CD4-positive, CD25-positive, alpha-beta regulatory T cell (primary cell): ENCODE results near the gene CDK3. TPM values are rescaled to one million over a fixed set of nuclear protein-coding genes. Genes with fewer than 3 reads are reported as not detected.

Source experiments
- ATAC-seq, 2 donors: fragments of 150-1000 bp; cut with Tn5 transposase; one replicate each; pipeline ENCODE4 v1.10.0; 2021; ENCODE audit warnings: low read depth in 2 of 2, moderate number of reproducible peaks in 2 of 2, moderate library complexity in 1 of 2
- DNase-seq, 3 donors: peaks; one replicate each; pipeline versions ENCODE4 v3.0.0 to v3.0.0-alpha.2; 2012 to 2022; ENCODE audit warnings: mixed read lengths in 1 of 3
- H3K27ac ChIP-seq: one replicate; pipeline ENCODE4 v1.7.0; 2013; ENCODE audit warnings: mild to moderate bottlenecking, low read length; ENCODE audit not compliant: insufficient read depth, poor library complexity, severe bottlenecking
- H3K27me3 ChIP-seq: one replicate; pipeline ENCODE4 v1.7.0; 2013; ENCODE audit warnings: low read length; ENCODE audit not compliant: control insufficient read depth, insufficient read depth
- H3K36me3 ChIP-seq: one replicate; pipeline ENCODE4 v1.7.0; 2013; ENCODE audit warnings: mild to moderate bottlenecking, low read length, moderate library complexity; ENCODE audit not compliant: control insufficient read depth, insufficient read depth
- H3K4me1 ChIP-seq: 2 replicates; pipeline ENCODE4 v1.7.0; 2013; ENCODE audit warnings: mild to moderate bottlenecking, low read length; ENCODE audit not compliant: insufficient read depth, control insufficient read depth, poor library complexity, severe bottlenecking
- H3K4me3 ChIP-seq: one replicate; pipeline ENCODE4 v1.7.0; 2013; ENCODE audit warnings: low read depth, mild to moderate bottlenecking, low read length, moderate library complexity
- H3K9me3 ChIP-seq, 2 experiments: 1 replicate in 1 of 2; 2 replicates in 1 of 2; pipeline ENCODE4 v1.7.0; 2013; ENCODE audit warnings: low read length in 2 of 2, mild to moderate bottlenecking in 1 of 2, moderate library complexity in 1 of 2; ENCODE audit not compliant: control insufficient read depth in 2 of 2
- H3K27ac Mint-ChIP-seq, 3 donors: one replicate each; pipeline ENCODE4 v1.8.0; 2020 to 2022; ENCODE audit warnings: mild to moderate bottlenecking in 3 of 3, mixed read lengths in 3 of 3, moderate library complexity in 2 of 3
- H3K27me3 Mint-ChIP-seq: one replicate; pipeline ENCODE4 v1.8.0; 2022; ENCODE audit warnings: mild to moderate bottlenecking, mixed read lengths
- H3K36me3 Mint-ChIP-seq: one replicate; pipeline ENCODE4 v1.8.0; 2020; ENCODE audit warnings: mixed read lengths
- H3K4me1 Mint-ChIP-seq, 4 donors: one replicate each; pipeline ENCODE4 v1.8.0; 2020 to 2022; ENCODE audit warnings: mixed read lengths in 4 of 4, mild to moderate bottlenecking in 1 of 4
- H3K4me3 Mint-ChIP-seq, 4 donors: one replicate each; pipeline ENCODE4 v1.8.0; 2020 to 2022; ENCODE audit warnings: mild to moderate bottlenecking in 4 of 4, mixed read lengths in 4 of 4, moderate library complexity in 3 of 4
- H3K9me3 Mint-ChIP-seq, 7 donors: one replicate each; pipeline ENCODE4 v1.8.0; 2020 to 2022; ENCODE audit warnings: mixed read lengths in 7 of 7, mild to moderate bottlenecking in 3 of 7, moderate library complexity in 2 of 7
- polyA plus RNA-seq, 4 donors: library from polyadenylated mRNA; unstranded; fragments of 300-500 nt; fragmentation: Illumina TruSeq; gene quantifications; one replicate each; pipeline ENCODE4 v1.2.3, GENCODE V29; 2021
- total RNA-seq: library from RNA; stranded (reverse); gene quantifications from one replicate; pipeline ENCODE4 v1.2.3, GENCODE V29; 2022

Gene CDK3
- total and polyA plus RNA-seq, 5 donors from 2014 or later, result 0.17 to 11.6 (median 0.79) TPM

DNA sequence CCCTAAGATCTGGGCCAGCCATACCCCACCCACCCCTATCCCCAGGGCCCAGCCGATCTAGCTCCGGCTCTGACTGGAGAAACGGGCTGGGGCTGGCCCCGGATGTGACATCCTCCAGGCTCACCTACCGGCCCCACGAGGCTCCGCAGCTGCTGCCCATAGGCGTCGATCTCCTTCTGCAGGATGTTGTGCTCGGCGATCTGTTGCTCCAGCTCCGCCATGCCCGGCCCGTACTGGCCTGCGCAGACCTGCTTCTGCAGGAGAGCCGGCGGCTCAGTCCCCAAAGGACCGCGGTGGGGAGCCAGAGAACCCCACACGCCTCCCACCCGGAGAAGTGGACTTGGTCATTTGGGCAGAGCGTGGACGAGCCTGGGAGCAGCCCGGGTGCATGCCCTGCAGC lies 21.6 kb downstream of the CDK3 start:
- Histone ChIP-seq H3K27me3 (no peaks in the 10 kb centered on the region), H3K27ac (no peak overlapping the region), H3K9me3 (no peaks in the 10 kb centered on the region), H3K4me3 (no peak overlapping the region), H3K36me3 (no peaks in the 10 kb centered on the region), H3K4me1 (no peaks in the 10 kb centered on the region)
- Mint-ChIP-seq H3K4me3 (no peak overlapping the region), H3K27ac (no peak overlapping the region), H3K9me3 (no peaks in the 10 kb centered on the region), H3K4me1 (peaks cover 0 to 7% (median 0%) of the 10 kb centered on the region in 4 donors), H3K27me3 (no peaks in the 10 kb centered on the region), H3K36me3 (no peaks in the 10 kb centered on the region)
- ATAC-seq (no peak), DNase-seq (no peak)

DNA sequence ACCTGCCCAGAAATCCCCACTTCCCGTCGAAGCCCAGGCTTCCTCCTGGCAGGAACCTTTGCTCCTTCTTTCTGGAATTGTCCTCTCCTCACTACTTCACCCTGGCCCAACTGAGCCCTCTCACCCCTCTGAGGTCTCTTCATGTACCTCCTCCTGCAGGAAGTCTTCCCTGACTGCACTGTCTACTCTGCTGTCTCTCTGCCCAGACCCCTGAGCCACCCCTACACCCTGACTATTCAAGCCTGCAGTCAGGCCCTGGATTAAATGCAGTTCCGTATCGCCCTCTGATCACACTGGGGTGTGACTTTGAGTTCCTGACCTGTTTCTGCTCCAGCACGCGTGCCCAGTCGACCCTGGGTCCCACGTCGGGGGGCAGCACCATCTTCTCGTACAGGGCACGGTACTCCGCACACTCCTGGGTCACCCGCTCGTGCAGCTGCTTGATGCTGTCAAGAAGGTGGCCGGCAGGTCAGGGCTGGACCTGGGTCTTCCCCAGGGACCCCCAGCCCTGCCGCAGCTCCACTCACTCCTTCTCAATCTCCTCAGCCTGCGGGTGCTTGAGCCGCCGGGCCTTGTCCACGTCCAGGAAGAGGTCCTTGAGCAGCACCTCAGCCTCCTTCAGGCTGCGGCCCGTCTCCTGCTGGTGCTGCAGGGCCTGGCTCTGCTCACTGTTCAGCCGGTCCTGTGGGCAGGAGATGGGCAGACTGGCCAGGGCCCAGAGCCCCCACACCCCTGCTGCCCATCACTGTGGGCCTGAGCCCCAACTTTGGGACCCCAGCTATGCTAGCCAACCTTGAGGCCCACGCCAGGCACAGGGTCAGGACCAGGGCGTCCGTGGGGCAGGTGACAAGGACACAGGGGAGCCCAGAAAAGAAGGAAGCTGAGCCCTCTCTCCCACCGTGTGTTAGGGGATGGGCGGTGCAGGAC lies 22.6 kb downstream of the CDK3 start:
- Histone ChIP-seq H3K27me3 (no peaks in the 10 kb centered on the region), H3K36me3 (no peaks in the 10 kb centered on the region), H3K4me3 (no peak overlapping the region), H3K27ac (no peak overlapping the region), H3K4me1 (no peaks in the 10 kb centered on the region), H3K9me3 (no peaks in the 10 kb centered on the region)
- no peak for DNase-seq
- Mint-ChIP-seq H3K36me3 (no peaks in the 10 kb centered on the region), H3K4me3 (no peak overlapping the region), H3K4me1 (peaks cover 0 to 9% (median under 1%) of the 10 kb centered on the region in 4 donors), H3K27ac (peak overlapping the region in 2 of 3 donors; percentile 60 to 71), H3K9me3 (no peaks in the 10 kb centered on the region), H3K27me3 (no peaks in the 10 kb centered on the region)
- ATAC-seq, result no peak

DNA sequence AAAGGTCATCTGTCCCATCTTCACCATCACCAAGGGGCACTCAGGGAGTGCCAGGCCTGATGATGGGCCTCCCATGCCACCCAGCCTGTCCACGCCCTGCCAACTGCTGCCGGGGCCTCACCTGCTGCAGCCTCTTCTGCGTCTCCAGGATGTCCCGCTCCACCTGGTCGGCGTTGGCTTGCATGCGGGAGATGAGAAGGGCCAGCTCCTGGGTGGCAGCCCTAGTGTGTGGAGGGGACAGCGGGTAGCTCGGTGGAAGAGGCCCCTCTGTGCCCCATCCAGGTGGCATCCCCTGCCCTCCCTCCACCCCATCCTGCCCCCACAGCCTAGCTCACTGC lies 23.2 kb downstream of the CDK3 start:
- Histone ChIP-seq H3K9me3 (no peaks in the 10 kb centered on the region), H3K36me3 (no peaks in the 10 kb centered on the region), H3K4me3 (no peak overlapping the region), H3K27ac (no peak overlapping the region), H3K27me3 (no peaks in the 10 kb centered on the region), H3K4me1 (no peaks in the 10 kb centered on the region)
- Mint-ChIP-seq H3K4me3 (no peak overlapping the region), H3K36me3 (no peaks in the 10 kb centered on the region), H3K27ac (no peak overlapping the region), H3K27me3 (no peaks in the 10 kb centered on the region), H3K4me1 (peaks cover 0 to 15% (median 3%) of the 10 kb centered on the region in 4 donors), H3K9me3 (no peaks in the 10 kb centered on the region)
- DNase-seq (no peak), ATAC-seq (no peak)

DNA sequence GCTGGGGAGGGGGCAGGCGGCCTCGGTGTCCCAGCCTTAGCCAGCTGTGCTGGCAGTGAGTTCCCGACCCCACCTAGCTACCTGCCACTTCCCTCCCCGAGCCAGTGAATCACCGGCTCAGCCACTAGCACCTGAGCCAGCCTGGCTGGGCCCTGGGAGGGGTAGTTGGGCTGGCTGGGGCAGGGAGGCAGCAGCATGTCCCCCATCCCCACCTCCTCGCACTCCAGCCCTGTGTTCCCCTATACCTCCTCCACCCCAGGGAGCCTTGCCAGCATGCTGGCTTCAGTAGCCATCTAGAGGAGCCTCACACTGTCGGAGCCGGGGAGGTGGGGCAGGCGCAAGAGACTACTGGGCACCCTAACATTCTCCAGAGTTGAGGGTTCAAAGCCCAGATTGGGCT lies 23.7 kb downstream of the CDK3 start:
- no peaks in the 10 kb centered on the region for H3K9me3 ChIP-seq

DNA sequence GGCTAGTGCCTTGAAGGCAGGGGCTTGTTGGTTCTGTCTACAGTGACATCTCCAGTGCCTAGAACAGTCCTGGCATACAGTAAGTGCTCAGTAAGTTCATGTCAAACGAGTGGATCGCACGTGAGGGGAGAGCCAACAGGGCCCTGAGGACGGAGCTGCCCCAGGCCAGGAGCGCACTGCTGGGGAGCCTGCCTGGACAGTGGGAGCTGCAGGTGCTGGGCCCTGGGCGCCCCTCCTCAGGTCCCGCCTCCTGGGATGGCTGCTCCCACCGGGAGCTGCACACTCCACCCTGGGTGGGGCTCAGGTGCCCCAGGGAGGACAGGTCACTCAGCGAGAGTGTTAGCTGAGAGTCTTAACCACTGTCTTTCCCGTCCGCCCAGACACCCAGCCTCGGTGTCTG lies 24.6 kb downstream of the CDK3 start:
- H3K9me3 Mint-ChIP-seq, result no peaks in the 10 kb centered on the region
- no peaks in the 10 kb centered on the region for H3K9me3 ChIP-seq
- no peaks in the 10 kb centered on the region for H3K36me3 ChIP-seq
- DNase-seq (no peak), ATAC-seq (no peak)
- peaks cover 13% of the 10 kb centered on the region for H3K4me1 ChIP-seq
- H3K27ac Mint-ChIP-seq, result peak overlapping the region in 1 of 3 donors; percentile 41
- no peak overlapping the region for H3K4me3 Mint-ChIP-seq
- H3K4me3 ChIP-seq, result no peak overlapping the region
- H3K27me3 ChIP-seq, result no peaks in the 10 kb centered on the region
- no peaks in the 10 kb centered on the region for H3K27me3 Mint-ChIP-seq
- peaks cover 6 to 28% (median 13%) of the 10 kb centered on the region in 4 donors for H3K4me1 Mint-ChIP-seq
- no peak overlapping the region for H3K27ac ChIP-seq
- H3K36me3 Mint-ChIP-seq, result no peaks in the 10 kb centered on the region

More for the DNA sequence above, 23.7 kb downstream of the CDK3 start:
- ATAC-seq (no peak), DNase-seq (no peak)
- Mint-ChIP-seq H3K27me3 (no peaks in the 10 kb centered on the region), H3K36me3 (no peaks in the 10 kb centered on the region), H3K27ac (no peak overlapping the region), H3K4me1 (peaks cover under 1 to 20% (median 7%) of the 10 kb centered on the region in 4 donors), H3K4me3 (no peak overlapping the region), H3K9me3 (no peaks in the 10 kb centered on the region)
- no peak overlapping the region for H3K27ac ChIP-seq
- peaks cover 3% of the 10 kb centered on the region for H3K4me1 ChIP-seq
- H3K36me3 ChIP-seq, result no peaks in the 10 kb centered on the region
- H3K27me3 ChIP-seq, result no peaks in the 10 kb centered on the region
- H3K4me3 ChIP-seq, result no peak overlapping the region

DNA sequence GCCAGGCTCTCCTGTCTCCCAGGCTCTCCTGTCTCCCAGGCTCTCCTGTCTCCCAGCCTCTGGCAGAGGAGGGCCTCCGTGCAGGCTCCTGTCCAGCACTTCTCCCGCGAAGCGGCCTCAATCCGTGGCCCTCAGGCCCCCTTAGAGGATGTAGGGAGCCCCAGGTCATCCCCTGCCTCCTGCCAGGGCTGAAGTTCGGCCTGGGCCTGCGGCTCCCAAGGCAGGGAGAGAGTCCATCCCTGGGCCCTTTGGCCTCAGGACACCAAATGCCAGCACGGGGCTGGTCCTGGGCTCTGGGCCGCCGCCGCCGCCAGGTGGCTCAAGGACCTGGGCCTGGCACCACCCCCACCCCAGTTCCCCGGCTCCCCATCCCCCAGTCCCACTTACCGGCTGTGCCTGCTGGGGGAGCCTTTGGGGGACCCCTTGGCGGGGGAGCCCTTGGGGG lies 26.1 kb downstream of the CDK3 start:
- H3K4me1 ChIP-seq, result peaks cover 15% of the 10 kb centered on the region
- no peaks in the 10 kb centered on the region for H3K27me3 ChIP-seq
- Mint-ChIP-seq H3K36me3 (no peaks in the 10 kb centered on the region), H3K27ac (peak overlapping the region in 1 of 3 donors; percentile 9), H3K27me3 (no peaks in the 10 kb centered on the region), H3K4me1 (peaks cover 6 to 32% (median 13%) of the 10 kb centered on the region in 4 donors), H3K9me3 (no peaks in the 10 kb centered on the region), H3K4me3 (no peak overlapping the region)
- no peak overlapping the region for H3K4me3 ChIP-seq
- DNase-seq (no peak), ATAC-seq (no peak)
- H3K36me3 ChIP-seq, result no peaks in the 10 kb centered on the region
- no peak overlapping the region for H3K27ac ChIP-seq
- H3K9me3 ChIP-seq, result no peaks in the 10 kb centered on the region

DNA sequence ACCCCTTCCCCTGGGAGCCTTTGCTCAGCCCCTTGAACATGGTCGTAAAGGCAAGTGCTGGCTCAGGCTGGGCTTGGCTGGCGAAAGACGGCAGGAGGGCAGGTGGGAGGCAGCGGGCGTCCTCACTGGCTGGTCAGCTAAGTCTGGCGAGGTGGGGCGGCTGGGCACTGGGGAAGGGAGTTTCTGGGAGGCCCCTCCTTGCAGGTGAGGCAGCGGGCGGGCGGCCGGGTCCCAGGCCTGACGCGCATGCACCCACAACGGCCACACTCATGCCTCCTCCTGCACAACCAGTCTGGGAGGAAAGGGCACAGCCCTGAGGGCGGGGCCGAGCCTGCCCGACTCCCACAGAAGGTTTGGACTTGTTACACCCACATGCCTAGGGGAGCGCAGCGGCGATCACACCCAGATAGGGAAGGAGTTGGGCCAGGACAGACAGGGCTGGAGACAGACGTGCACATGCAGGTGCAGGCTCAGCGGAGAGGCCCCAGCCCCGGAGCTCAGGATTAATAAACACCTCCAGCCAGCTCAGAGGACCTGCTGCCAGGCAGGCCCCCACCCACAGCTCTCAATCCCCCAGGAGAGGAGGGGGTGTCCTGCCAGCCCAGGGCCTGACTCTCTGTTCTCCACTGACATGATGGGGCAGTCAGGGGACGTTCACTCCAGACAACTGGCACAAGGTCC lies 26.6 kb downstream of the CDK3 start, which contains the start of gene EVPL:
EVPL (minus strand) TSS at position 148 of the 681 bp plus-strand sequence; CDS start at position 40, 108 bp downstream.
- no peaks in the 10 kb centered on the region for H3K9me3 ChIP-seq
- ATAC-seq (no peak), DNase-seq (no peak)
- no peaks in the 10 kb centered on the region for H3K36me3 ChIP-seq
- H3K27me3 ChIP-seq, result no peaks in the 10 kb centered on the region
- peaks cover 15% of the 10 kb centered on the region for H3K4me1 ChIP-seq
- H3K4me3 Mint-ChIP-seq, result peak within 1 kb of the TSS in 1 of 4 donors; percentile 18
- no peak within 1 kb of the TSS for H3K4me3 ChIP-seq
- peaks cover 6 to 32% (median 13%) of the 10 kb centered on the region in 4 donors for H3K4me1 Mint-ChIP-seq
- no peak within 1 kb of the TSS for H3K27ac ChIP-seq
- H3K36me3 Mint-ChIP-seq, result no peaks in the 10 kb centered on the region
- no peaks in the 10 kb centered on the region for H3K9me3 Mint-ChIP-seq
- peak within 1 kb of the TSS; percentile 14 to 97 (median 31) for H3K27ac Mint-ChIP-seq
- no peaks in the 10 kb centered on the region for H3K27me3 Mint-ChIP-seq
